NCI-H2196 treated with DMSO at 0.1 percent for 48 hours (cell line): ENCODE data around the gene CD109.
A peak's percentile ranks its signal among the peaks of the same experiment; 100 is the strongest.
"Not testable (repeated sequence)": the region's sequence is repeated elsewhere in the genome, so short reads cannot be mapped to it uniquely, and the experiment has no call there.

Experiments used
- DNase-seq: peaks from one replicate; lab custom pipeline; 2025; ENCODE audit not compliant: unreplicated experiment; lab: John Stamatoyannopoulos, UW

CD109 gene

DNA sequence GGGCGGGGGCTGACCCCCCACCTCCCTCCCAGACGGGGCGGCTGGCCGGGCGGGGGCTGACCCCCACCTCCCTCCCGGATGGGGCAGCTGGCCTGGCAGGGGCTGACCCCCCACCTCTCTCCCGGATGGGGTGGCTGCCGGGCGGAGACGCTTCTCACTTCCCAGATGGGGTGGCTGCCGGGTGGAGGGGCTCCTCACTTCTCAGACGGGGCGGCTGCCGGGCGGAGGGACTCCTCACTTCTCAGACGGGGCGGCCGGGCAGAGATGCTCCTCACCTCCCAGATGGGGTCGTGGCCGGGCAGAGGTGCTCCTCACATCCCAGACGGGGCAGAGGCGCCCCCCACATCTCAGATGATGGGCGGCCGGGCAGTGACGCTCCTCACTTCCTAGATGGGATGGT, 155.0 kb downstream of the CD109 start:
- not testable (repeated sequence) for DNase-seq

DNA sequence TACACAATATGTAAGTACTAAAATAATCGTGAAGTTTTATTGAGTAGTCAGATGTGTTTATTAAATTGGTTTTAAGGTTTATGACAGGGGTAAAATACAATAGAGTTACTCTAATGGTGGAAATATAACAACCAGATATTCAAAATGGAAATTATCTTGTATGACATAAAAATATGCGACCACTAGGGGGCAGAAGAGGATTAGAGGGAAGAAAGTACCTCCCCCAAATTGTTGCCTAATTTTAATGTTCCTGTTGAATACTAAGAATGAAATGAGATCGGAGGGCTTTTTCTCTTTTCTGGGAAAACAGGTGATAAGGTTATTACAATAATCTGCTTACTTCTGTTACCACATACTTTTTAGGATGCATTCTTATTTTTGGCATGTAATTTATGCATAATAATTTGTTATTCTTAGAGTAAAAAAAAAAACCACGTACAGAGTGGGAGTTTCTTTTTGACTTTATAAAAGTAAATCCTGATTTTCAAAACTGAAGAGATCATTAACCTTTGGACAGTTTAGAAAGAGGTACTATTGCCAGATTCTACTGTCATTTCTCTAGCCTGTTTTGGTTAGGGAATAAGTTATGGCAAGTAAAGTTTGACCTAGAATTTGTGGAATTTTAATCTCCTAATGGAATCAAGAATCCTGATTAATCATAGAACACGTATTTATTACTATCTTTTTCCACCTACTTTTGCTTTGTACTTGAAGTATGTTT, 159.2 kb downstream of the CD109 start:
- peak; percentile 23 for DNase-seq

DNA sequence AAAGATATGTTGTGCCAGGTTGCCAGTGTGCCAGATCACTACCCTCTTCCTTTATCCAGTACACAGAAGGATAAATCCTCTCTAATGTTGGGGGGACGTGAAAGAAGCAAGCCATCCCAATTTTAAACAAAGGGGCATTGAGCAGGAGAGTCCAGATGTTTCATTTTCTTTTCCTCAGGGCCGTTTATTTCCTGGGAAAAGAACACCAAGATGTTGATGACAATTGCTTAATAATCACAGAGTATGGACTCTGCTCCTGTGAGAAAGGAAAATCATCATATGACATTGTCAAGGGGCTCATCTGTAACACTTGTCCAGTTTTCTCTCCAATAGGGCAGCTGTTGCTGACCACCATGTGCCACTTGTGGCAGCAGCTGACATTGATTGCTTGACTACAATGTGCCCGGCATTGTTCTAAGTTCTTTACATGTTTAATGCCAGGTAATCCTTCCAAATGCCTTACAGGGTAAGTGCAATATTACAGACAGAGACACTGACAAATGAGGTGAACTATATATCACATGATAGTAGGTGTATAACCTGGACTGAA, 161.4 kb downstream of the CD109 start:
- no peak for DNase-seq

DNA sequence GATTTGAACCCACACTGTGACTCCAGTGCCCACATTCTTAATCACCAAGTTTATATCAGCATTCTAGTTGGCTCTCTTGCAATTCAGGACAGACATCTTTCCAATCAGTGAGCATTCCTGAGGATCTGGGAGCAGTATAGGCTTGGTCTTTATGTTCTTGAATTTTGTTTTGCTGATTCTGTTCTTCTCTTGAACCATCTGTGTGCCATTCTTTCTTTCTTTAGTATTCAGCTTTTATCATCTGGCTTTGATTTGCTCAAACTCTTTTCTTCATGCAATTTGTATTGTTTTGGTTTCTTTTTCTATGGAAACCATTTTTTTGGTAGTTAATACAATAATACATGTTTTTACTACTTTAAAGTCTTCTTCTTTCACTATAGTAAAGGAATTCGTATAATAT, 162.4 kb downstream of the CD109 start:
- no peak for DNase-seq

DNA sequence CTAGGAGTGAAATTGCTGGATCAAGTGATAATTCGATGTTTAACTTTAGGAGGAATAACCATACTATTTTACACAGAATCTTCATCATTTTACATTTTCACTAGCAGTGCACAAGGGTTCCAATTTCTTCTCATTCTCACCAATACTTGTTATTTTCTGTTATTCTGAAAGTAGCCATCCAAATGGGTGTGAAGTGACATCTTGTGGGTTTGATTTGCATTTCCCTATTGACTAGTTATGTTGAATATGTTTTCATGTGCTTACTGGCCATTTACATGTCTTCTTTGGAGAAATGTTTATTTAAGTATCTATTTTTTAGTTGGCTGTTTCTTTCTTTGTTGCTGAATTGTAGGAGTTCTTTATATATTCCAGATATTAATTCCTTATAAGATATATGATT, 164.3 kb downstream of the CD109 start:
- DNase-seq: no peak

DNA sequence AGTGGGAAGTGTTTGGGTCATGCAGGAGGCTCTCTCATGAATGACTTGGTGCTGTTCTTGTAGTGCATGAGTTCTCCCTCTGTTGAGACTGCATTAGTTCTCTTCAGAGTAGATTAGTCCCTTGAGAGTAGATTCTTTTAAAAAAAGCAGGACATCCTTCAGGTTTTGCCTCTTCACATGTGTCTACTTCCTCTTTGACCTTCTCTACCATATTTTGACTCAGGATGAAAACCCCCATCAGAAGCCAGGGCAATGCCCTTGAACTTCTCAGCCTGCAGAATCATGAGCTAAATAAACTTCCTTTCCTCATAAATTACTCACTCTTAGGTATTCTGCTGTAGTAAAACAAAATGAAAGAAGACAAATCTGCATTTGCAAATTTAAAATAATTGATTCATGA, 170.3 kb downstream of the CD109 start:
- no peak for DNase-seq

DNA sequence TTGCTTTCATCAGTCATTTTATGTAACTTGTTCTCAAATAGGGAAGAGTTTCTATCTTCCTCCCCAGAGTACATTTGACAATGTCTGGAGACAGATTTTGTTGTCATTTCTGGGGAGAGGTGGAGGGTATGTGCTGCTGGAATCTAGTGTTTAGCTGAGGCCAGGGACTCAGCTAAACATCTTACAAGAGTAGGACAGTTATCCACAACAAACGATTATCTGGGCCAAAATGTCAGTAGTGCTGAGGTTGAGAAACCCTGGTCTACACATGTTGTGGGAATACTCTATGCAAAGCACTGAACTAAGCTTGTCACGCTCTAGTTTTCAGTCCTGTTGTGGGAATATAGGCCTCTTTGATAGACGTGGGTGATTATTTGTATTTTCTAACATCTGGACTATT, 171.4 kb downstream of the CD109 start:
- DNase-seq: no peak

DNA sequence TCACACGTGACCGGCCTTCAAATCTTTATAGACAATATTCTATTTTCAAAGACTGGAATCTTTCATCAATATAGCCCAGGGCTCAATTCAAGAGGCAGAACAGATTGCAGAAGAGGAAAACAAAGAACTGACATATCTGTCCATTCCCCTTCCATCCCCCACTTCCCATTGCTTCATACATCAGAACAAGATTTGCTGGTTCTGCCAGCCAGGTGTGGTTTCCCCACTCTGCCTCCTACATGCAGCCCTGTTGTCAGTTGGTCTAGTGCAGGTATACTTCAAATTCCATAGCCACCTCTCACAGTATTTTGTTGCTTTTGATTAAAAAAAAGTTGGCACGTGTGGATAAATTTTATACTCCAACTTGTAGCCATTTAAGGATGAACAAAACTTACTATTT, 174.9 kb downstream of the CD109 start:
- no peak for DNase-seq

DNA sequence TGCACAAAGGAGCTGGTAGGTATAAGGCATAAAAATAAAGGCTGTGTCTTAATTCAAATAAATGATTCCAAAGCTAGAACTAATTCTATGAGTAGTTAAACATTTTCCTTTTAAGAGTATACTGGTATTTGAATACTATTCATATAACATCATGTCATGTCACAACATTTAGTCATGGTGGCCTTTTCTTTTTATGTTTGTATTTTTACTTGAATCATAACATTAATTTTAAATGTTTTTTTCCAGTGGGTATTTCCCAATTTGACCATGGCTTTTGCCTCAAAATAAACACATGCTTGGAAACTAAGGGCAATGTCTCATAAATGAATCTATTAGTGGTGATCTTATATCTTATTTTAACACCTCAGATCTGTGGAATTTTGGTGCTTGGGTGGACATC, 177.1 kb downstream of the CD109 start:
- no peak for DNase-seq
